Medulla oblongata (tissue), 1 donor: ENCODE measurements around the gene ELL2.
"Not testable (repeated sequence)": the region's sequence is repeated elsewhere in the genome, so short reads cannot be mapped to it uniquely, and the experiment has no call there.

Experiments
- DNase-seq: peaks from one replicate; pipeline ENCODE4 v3.0.0-alpha.2; 2015; ENCODE audit errors: extremely low spot score

Gene ELL2

GRCh38 chr5:95907740-95908706 is 53.6 kb downstream of the ELL2 start:
- DNase-seq, result no peak

- no peak for DNase-seq
Observed at GRCh38 chr5:95907067-95907705, 54.5 kb downstream of the ELL2 start.

GRCh38 chr5:95906398-95906797 is 55.3 kb downstream of the ELL2 start:
- DNase-seq, result not testable (repeated sequence)

GRCh38 chr5:95904827-95905226 is 56.8 kb downstream of the ELL2 start:
- DNase-seq, result no peak

- DNase-seq, result no peak
Observed at GRCh38 chr5:95903838-95904237, 57.8 kb downstream of the ELL2 start.

GRCh38 chr5:95901676-95902627 is 59.7 kb downstream of the ELL2 start:
- no peak for DNase-seq

- DNase-seq, result peak; percentile 66
Observed at GRCh38 chr5:95900383-95900958, 61.2 kb downstream of the ELL2 start.

- no peak for DNase-seq
Observed at GRCh38 chr5:95899829-95900228, 61.8 kb downstream of the ELL2 start.

GRCh38 chr5:95899006-95899405 is 62.6 kb downstream of the ELL2 start:
- no peak for DNase-seq

- DNase-seq, result peak; percentile 72
Observed at GRCh38 chr5:95895771-95896170, 65.9 kb downstream of the ELL2 start.

GRCh38 chr5:95895251-95895650 is 66.4 kb downstream of the ELL2 start:
- DNase-seq, result no peak

- no peak for DNase-seq
Observed at GRCh38 chr5:95892784-95893354, 68.8 kb downstream of the ELL2 start.

- DNase-seq, result no peak
Observed at GRCh38 chr5:95891499-95891898, 70.2 kb downstream of the ELL2 start.

GRCh38 chr5:95889076-95889475 is 72.6 kb downstream of the ELL2 start:
- no peak for DNase-seq

- DNase-seq, result no peak
Observed at GRCh38 chr5:95887977-95888376, 73.7 kb downstream of the ELL2 start.

GRCh38 chr5:95886340-95887044 is 75.2 kb downstream of the ELL2 start:
- no peak for DNase-seq

- no peak for DNase-seq
Observed at GRCh38 chr5:95884511-95884910, 77.1 kb downstream of the ELL2 start.

- DNase-seq, result no peak
Observed at GRCh38 chr5:95884017-95884325, 77.7 kb downstream of the ELL2 start.

GRCh38 chr5:95883185-95884016 is 78.2 kb downstream of the ELL2 start:
- no peak for DNase-seq

GRCh38 chr5:95881833-95882232 is 79.8 kb downstream of the ELL2 start:
- DNase-seq, result peak; percentile 39
